Measurements from ENCODE around the gene GYS1.
"Not testable (repeated sequence)": the region's sequence is repeated elsewhere in the genome, so short reads cannot be mapped to it uniquely, and the experiment has no call there.

GYS1 gene

DNA sequence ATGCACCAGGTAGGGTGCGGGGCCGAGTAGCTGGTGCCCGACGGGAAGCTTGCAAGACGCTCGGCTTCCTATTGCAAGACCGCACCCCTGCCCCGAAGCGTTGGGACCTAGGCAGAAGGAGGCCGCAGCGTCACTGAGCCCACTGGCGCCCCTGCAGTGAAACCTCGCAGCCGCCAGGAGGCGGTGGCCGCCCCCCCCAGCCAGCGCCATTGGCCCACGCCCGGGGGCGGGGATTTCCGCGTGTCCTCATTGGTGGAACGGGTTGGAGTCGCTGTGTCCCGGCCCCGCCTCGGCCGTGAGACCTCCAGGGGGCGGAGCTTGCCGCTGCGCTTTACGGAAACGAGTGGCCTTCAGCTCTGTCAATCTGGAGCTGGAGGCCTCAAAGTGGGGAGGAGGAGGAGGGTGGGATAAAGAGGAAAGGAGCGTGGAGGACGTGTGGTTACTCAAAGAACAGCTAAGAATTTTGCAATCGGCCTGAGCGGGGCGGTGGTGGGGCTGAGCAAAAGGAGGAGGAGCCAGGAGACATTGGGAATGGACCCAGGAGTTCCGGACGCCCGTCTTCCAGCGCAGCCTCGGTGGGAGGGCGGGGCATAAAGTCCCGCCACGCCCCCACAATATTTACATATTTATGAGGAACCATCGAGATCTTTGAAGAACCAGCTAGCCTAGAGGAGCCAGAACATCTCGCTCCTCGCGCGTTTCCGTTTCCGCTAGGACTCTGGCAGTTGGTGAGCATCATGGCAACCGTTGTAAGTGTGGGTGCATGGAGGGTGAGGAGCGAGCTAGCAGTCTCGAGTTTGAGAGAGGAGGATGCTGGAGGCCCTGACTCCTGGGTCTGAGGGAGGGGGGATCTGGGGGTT, at the start of gene GYS1, which contains the start of gene RUVBL2:
Gene GYS1 (minus strand): TSS at position 135 of the 860 bp plus-strand sequence. CDS start 197 bp downstream, outside the sequence.
Gene RUVBL2 (plus strand): TSS at position 713 of the 860 bp plus-strand sequence. CDS start 25 bp downstream, at position 738.
- peak; percentile 100 for DNase-seq

DNA sequence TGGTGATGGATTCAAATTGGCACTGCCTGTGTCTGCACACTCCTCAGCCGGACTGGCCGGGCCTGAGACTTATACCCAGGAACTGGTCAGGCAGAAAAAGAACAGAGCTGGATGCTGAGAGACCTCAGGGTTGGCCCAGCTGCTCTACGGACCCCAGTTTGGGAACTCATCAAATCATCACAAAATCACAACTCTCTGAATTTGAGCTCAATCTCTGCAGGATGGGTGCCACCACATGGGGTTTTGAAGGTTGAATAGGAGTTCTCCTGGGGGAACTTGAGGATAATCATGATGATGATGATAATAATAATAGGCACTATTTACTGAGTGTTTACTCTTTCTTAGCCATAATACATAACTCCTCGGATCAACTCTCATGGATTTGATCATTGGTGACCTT, 49.6 kb upstream of the GYS1 start:
- not testable (repeated sequence) for DNase-seq

DNA sequence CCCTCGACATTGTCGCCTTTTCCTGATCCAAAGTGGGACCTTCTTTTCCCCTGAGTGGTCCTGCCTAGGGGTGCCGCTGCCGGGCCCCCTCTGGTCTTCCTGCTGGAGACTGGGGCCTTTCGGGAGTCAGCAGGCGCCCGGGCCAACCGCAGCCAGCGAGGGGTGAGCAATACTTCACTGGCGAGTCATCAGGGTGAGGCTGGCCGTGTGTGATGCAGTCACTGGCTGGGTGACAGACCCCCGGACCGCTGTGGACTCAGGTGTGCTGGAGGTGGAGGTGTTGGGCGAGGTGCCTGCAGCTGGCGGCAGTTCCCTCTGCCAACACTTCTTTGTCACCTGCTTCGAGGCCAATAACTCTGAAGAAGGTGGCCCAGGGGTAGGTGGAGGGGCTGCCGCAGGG, 49.1 kb upstream of the GYS1 start:
- no peak for DNase-seq

DNA sequence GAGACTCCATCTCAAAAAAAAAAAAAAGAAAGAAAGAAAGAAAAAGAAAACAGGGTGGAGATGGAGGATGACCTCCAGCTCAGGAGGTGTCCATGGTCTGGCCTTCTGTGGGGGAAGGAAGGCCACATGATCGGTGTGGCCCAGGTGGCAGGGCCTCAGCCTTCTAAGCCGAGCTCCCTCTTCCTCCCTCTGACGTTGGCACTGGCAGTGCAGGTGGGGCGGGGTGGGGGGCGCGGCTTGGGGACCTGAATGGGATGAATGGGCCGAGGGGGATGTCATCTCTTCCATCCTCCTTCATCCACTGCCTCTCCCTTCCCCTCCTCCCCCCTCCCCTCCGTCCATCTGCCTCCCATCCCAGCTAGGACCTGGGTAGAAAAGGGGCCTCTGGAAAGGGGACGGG, 46.6 kb upstream of the GYS1 start:
- DNase-seq: not testable (repeated sequence)

DNA sequence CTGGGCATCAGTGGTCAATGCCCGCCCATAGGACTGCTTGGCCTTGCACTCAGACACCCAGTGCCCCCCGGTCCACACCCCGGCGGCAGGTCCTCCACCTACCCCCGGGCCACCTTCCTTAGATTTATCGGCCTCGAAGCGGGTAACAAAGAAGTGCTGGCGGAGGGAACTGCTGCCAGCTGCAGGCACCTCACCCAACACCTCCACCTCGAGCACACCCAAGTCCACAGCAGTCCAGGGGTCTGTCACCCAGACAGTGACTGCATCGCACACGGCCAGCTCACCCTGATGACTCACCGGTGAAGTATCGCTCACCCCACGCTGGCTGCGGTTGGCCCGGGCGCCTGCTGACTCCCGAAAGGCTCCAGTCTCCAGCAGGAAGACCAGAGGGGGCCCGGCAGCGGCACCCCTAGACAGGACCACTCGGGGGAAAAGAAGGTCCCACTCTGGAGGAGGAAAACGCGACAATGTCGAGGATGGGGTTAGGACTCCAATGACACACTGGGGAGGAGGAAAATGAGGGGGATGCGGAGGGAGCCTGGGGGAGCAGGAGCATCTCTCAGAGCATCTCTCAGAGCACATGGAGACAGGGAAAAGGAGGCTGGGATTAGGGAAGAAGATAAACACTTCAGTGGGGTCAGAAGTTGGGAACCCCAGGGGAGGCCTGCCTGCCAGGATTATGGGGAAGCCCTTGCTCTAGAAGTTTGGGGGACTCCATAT, 45.6 kb upstream of the GYS1 start:
- DNase-seq: not testable (repeated sequence)

DNA sequence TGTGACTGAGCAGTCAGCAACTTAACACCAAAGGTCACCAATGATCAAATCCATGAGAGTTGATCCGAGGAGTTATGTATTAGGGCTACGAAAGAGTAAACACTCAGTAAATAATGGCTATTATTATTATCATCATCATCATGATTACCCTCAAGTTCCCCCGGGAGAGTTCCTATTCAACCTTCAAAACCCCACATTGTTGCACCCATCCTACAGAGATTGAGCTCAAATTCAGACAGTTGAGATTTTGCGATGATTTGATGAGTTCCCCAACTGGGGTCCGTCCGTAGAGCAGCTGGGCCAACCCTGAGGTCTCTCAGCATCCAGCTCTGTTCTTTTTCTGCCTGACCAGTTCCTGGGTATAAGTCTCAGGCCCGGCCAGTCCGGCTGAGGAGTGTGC, 45.0 kb upstream of the GYS1 start:
- not testable (repeated sequence) for DNase-seq

DNA sequence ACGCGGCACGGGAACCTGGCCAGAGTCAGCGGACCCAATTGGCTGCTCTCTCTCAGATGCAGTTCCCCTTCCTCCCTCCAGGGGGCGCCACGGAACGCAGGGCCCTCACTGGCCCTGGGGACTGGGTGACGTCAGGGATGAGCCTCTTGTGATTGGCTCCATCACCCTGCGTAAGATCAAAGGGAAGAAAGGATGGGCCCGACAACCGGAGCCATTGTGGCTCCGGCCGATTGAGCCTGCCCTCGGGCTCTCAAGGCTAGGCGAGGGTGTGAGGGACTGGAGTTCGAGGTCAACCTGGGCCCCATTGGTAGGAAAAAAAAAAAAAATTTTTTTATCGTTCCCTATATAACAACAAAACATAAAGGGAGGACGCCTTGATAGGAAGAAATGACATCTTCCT, 43.7 kb upstream of the GYS1 start, which contains the start of gene CGB1:
Gene CGB1 (minus strand): TSS at position 81 of the 400 bp plus-strand sequence. CDS start 184 bp downstream, outside the sequence.
- not testable (repeated sequence) for DNase-seq

DNA sequence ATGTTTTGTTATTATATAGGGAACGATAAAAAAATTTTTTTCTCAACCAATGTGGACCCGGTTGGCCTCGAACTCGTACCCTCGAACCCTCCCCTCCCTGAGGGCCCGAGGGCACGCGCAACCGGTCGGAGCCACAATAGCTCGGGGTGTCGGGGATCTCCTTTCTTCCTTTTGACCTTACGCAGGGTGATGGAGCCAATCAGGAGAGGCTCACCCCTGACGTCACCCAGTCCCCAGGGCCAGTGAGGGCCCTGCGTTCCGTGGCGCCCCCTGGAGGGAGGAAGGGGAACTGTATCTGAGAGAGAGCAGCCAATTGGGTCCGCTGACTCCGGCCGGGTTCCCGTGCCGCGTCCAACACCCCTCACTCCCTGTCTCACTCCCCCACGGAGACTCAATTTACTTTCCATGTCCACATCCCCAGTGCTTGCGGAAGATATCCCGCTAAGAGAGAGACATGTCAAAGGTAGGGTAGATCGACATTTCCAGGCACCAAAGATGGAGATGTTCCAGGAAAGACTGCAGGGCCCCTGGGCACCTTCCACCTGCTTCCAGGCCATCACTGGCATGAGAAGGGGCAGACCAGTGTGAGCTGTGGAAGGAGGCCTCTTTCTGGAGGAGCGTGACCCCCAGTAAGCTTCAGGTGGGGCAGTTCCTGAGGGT, 38.7 kb upstream of the GYS1 start, which contains the start of gene CGB2:
Gene CGB2 (plus strand): TSS at position 249 of the 660 bp plus-strand sequence. CDS start 206 bp downstream, at position 455.
- not testable (repeated sequence) for DNase-seq

DNA sequence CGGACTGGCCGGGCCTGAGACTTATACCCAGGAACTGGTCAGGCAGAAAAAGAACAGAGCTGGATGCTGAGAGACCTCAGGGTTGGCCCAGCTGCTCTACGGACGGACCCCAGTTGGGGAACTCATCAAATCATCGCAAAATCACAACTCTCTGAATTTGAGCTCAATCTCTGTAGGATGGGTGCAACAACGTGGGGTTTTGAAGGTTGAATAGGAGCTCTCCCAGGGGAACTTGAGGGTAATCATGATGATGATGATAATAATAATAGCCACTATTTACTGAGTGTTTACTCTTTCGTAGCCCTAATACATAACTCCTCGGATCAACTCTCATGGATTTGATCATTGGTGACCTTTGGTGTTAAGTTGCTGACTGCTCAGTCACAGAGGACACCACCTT, 37.2 kb upstream of the GYS1 start:
- not testable (repeated sequence) for DNase-seq

DNA sequence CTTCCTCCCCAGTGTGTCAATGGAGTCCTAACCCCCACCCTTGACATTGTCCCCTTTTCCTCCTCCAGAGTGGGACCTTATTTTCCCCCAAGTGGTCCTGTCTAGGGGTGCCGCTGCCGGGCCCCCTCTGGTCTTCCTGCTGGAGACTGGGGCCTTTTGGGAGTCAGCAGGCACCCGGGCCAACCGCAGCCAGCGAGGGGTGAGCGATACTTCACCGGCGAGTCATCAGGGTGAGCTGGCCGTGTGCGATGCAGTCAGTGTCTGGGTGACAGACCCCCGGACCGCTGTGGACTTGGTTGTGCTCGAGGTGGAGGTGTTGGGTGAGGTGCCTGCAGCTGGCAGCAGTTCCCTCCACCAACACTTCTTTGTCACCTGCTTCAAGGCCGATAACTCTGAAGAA, 36.6 kb upstream of the GYS1 start:
- not testable (repeated sequence) for DNase-seq

DNA sequence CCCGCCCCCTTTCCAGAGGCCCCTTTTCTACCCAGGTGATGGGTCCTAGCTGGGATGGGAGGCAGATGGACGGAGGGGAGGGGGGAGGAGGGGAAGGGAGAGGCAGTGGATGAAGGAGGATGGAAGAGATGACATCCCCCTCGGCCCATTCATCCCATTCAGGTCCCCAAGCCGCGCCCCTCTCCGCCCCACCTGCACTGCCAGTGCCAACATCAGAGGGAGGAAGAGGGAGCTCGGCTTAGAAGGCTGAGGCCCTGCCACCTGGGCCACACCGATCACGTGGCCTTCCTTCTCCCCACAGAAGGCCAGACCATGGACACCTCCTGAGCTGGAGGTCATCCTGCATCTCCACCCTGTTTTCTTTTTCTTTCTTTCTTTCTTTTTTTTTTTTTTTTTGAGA, 35.6 kb upstream of the GYS1 start:
- not testable (repeated sequence) for DNase-seq

DNA sequence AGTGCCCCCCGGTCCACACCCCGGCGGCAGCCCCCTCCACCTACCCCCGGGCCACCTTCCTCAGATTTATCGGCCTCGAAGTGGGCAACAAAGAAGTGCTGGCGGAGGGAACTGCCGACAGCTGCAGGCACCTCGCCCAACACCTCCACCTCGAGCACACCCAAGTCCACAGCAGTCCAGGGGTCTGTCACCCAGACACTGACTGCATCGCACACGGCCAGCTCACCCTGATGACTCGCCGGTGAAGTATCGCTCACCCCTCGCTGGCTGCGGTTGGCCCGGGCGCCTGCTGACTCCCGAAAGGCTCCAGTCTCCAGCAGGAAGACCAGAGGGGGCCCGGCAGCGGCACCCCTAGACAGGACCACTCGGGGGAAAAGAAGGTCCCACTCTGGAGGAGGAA, 32.5 kb upstream of the GYS1 start:
- not testable (repeated sequence) for DNase-seq

DNA sequence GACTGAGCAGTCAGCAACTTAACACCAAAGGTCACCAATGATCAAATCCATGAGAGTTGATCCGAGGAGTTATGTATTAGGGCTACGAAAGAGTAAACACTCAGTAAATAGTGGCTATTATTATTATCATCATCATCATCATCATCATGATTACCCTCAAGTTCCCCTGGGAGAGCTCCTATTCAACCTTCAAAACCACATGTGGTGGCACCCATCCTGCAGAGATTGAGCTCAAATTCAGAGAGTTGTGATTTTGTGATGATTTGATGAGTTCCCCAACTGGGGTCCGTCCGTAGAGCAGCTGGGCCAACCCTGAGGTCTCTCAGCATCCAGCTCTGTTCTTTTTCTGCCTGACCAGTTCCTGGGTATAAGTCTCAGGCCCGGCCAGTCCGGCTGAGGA, 32.0 kb upstream of the GYS1 start:
- not testable (repeated sequence) for DNase-seq

DNA sequence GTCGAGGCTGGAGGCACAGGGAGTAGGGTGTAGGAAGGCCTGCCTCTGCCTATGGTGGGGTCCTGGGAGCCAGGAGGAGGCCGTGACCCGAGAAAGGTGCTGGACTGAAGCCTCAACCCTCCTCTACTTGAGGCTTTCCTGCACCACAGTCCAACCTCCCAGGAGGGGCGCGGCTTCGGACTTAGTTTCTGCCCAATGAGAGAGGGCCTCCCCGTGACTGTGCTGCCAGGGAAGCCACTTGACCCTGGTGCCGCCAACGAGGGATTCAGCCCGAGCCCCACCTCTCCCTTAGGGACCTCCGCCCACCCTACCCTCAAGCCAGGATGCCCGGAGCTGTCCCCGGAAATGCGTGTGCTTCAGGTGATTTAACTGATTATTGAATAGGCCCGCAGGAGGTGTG, 31.1 kb upstream of the GYS1 start, which contains the start of gene CGB3:
Gene CGB3 (minus strand): TSS at position 101 of the 400 bp plus-strand sequence. CDS start 362 bp downstream, outside the sequence.
- not testable (repeated sequence) for DNase-seq

DNA sequence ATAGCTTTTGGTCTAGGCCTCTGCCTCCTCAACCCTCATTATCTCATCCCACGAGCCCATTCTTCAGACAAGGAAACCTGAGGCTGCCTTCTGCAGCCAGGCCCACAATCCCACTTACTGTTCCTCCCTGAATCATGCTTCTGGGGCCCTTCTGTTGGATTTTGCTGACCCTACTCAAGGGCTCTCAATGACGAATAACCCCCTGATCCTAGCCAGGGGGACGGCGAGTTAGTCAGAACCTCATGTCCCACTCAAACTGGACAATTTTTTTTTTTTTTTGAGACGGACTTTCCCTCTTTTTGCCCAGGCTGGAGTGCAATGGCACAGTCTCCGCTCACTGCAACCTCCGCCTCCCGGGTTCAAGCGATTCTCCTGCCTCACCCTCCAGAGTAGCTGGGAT, 29.0 kb upstream of the GYS1 start:
- no peak for DNase-seq

DNA sequence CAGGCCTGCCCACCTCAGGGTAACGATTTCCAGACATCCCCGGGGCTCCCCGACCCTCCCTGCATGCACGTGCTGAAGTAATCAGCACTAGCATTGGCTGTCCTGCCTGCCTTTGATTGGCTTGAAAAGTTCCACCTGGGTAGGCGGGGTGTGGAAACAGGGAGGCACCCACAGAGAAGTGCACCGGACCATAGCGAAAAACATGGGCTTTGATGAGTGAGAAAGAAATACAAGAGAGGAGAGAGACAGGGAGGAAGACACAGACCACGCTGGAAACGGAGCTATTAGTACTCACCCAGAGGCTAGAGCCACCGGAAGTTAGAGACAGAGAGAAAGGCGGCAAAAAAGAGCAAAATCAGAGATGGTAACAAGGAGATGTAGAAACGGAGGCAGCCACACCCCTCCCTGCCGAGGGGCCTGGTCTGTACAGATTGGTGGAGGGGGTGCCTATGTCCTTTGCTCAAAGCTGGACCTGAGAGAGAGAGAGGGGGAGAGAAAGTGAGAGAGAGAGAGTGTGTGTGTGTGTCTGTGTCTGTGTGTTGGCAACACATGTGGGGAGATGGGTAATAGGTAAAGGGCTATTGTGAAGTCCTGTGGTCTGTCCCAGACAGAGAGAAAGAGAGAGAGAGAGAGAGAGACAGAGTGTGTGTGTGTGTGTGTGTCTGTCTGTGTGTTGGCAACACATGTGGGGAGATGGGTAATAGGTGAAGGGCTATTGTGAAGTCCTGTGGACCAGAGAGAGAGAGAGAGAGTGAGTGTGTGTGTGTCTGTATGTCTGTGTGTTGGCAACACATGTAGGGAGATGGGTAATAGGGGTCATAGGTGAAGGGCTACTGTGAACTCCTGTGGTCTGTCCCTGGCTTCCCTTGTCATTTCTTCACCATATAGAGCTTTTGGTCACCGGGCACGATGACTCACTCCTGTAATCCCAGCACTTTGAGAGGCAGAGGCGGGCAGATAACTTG, 28.1 kb upstream of the GYS1 start:
- no peak for DNase-seq

DNA sequence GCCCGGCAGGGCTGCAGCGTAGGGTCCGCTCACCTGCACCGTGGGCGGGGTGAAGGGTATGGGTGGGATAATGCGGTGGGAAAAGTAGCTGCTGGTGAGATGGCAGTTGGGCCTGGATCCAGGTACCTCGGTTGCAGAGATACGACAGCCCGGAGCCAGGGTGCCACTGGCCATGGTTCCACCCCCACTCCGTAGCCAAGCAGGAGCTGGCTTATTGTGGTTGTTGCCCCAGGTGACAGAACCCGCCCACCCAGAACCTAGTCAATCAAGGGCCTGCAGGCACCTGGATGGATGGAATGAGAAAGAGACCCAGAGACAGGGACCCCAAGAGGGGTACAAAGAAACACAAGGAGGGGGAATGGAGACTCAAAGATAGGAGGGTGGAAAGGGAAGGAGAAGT, 27.2 kb upstream of the GYS1 start:
- no peak for DNase-seq

DNA sequence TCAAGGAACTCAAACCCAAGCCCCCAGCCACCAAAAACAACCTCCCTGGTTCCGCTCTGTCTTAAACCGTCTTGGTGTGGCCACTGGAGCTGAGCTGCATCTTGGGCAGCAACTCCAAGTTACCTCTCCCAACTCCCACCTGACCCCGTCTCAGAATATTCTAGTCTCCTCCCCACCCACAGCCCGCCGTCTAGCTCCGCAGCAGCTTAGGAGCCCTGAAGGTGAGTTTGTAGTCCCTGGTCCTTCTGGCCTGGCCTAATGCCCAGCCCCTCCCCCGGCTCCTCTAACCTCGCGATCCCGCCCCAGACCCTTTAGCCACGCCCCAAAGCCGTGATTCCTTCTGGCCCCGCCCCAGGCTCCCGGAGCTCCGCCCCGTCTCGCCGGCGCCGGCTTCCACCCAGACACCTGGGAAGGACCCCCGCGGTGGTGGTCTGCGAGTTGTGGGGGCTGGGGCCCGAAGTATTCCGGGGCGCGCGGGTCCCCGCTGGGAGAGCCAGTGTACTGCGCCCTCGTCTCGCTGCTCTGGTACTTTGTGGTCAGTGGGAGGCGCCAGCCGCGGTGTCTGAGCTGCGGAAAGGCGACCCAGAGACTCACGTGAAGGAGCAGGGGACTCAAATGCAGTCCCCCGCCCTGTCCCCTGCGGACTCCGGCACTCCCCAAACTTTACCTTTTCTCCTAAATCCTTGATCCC, 26.3 kb upstream of the GYS1 start:
- no peak for DNase-seq

DNA sequence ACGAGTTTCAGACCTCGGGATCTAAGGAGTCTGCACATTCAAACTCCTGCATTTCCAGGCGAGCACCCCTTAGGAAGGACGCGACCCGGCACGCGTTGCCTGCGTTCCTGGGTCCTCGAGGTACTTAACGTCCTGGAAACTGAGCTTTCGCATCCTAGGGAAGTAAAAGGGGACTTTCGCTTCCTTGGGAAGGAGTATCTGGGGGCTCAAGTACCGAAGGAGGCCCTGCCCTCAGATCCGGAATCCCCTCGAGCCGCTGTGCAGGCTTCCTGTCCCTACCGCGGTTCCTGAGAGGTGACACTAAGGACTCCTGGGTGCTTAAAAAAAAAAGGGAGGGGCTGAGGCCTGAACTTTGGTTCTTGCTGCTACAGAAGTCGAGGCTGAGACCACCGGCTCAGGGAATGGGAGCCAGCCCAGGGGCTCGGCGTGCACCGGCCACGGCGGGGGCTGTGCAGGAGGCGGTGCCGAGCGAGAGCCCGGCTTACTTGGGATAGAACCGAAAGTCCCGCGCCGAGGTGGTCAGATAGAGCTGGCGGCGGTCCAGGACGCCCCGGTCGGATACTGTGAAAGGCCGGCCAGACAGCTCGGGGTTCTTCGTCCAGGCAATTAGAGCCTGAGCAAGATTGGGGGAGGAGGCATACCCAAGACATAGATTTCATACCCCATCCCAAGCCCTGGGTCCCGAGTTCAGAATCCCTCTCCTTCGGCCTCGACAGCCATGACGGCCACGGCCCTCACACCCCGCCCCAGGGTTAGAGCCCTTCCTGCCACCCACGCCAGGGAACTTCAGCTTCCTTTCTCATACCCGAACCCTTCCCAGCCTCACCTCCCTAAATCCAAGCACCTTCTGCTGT, 25.5 kb upstream of the GYS1 start:
- DNase-seq: not testable (repeated sequence)

Measured in left hindlimb (tissue), 1 donor.